Adrenal gland (tissue), 12 donors: ENCODE measurements around the gene TDRD1. TPM values are rescaled to one million over a fixed set of nuclear protein-coding genes. Genes with fewer than 3 reads are reported as not detected.

Experiments
- DNase-seq, 7 donors: peaks; one replicate each; pipeline ENCODE4 v3.0.0-alpha.2; 2019 to 2020
- H3K27ac ChIP-seq, 5 donors: fragments of 200-600 bp; sonication (generic) in 4 of 5; 1 replicate in 3 of 5; 2 replicates in 2 of 5; pipeline versions ENCODE4 v1.5.1 to v1.8.0; 2016 to 2020; ENCODE audit warnings: mild to moderate bottlenecking in 1 of 5
- H3K27me3 ChIP-seq: fragments of 200-600 bp; 2 replicates; pipeline ENCODE4 v1.8.0; 2021
- H3K36me3 ChIP-seq, 2 donors: fragments of 200-600 bp; replicated peaks in 1 of 2; 1 replicate in 1 of 2; 2 replicates in 1 of 2; pipeline versions ENCODE4 v1.5.1 to v1.8.0; 2018 to 2022
- H3K4me1 ChIP-seq, 2 donors: fragments of 200-600 bp; replicated peaks in 1 of 2; 1 replicate in 1 of 2; 2 replicates in 1 of 2; pipeline versions ENCODE4 v1.5.1 to v1.8.0; 2018 to 2021
- H3K4me3 ChIP-seq, 4 donors: fragments of 200-600 bp; sonication (generic) in 3 of 4; one replicate each; pipeline ENCODE4 v1.5.1; 2016 to 2018
- H3K9me3 ChIP-seq, 3 donors: fragments of 200-600 bp; sonication (generic) in 1 of 3; replicated peaks in 1 of 3; 1 replicate in 2 of 3; 2 replicates in 1 of 3; pipeline versions ENCODE4 v1.5.1 to v1.8.0; 2016 to 2021
- CTCF ChIP-seq, 6 experiments: fragments of 450-650 bp in 4 of 6; fragments of 200-600 bp in 2 of 6; sonication (generic) in 1 of 6; IDR thresholded peaks; 1 replicate in 5 of 6; 2 replicates in 1 of 6; pipeline versions ENCODE4 v1.5.1 to v1.8.0; 2016 to 2021; ENCODE audit warnings: antibody characterized with exemption in 6 of 6, mild to moderate bottlenecking in 2 of 6, moderate library complexity in 1 of 6
- POLR2A ChIP-seq, 2 donors: fragments of 450-650 bp; IDR thresholded peaks; one replicate each; pipeline ENCODE4 v1.6.1; 2017; ENCODE audit warnings: antibody characterized with exemption in 2 of 2, mild to moderate bottlenecking in 2 of 2, moderate library complexity in 1 of 2
- WGBS, 4 donors: extraction: QIAGEN DNeasy Blood & Tissue Kit in 2 of 4; methylation state at CpG; one replicate each; pipeline versions ENCODE4 v1.1.5 to v1.1.7; 2013 to 2017; 5-methylcytosine and 5-hydroxymethylcytosine counted together
- intact Hi-C, 2 donors: fragments of 100-400 bp; cut with DNase I; formaldehyde crosslinking; loops; one replicate each; pipeline versions ENCODE4 v1.14.1 to v1.15.0; 2022 to 2023
- polyA plus RNA-seq, 3 donors: library from polyadenylated mRNA; stranded (reverse); fragments of 200-250 nt in 2 of 3; fragments of 350-450 nt in 1 of 3; fragmentation: Illumina TruSeq in 1 of 3; extraction: RNeasy Lipid Tissue Mini Kit (QIAGEN cat#74804) in 1 of 3; gene quantifications; one replicate each; pipeline ENCODE4 v1.2.3, GENCODE V29; 2013 to 2014
- total RNA-seq, 9 donors: library from RNA; depleted of rRNA in 4 of 9; stranded (reverse); fragments of >200 nt in 4 of 9; fragments of 120-200 nt in 1 of 9; fragmentation: NEBNext Ultra II Directional in 1 of 9; extraction: Animal tissue kit (Norgen Biotek cat#: 25700) in 1 of 9; gene quantifications; one replicate each; pipeline versions ENCODE4 v1.1.0 to v1.2.4, GENCODE V29; 2013 to 2023
- donor health status: healthy with polysubstance abuse.
- donor health status: Bipolar disorder and iron deficiency.
- donor health status: DM: yes; HTN: yes; CAD: no.
- donor health status: DM: no; HTN: no; CAD: no.
- donor health status: DM: no; HTN: no; CAD: no.
- donor health status: DM: yes; HTN: yes; CAD: no.

The TDRD1 gene
- total and polyA plus RNA-seq, 12 donors: 0.03 to 0.72 (median 0.22) TPM; not detected in 3

GRCh38 chr10:114181971-114182370 lies 2.8 kb downstream of the TDRD1 start:
- intact Hi-C loops: no loop called here
- 25 to 33% (median 27%) methylated on average over 5 of the region's 5 CpGs for WGBS, 4 donors

GRCh38 chr10:114183563-114183962 lies 4.4 kb downstream of the TDRD1 start:
- no peaks in the 10 kb centered on the region for H3K4me1 ChIP-seq
- TF ChIP-seq CTCF (IDR thresholded peaks at IDR 0.05) (no peak), POLR2A (IDR thresholded peaks at IDR 0.05) (no peak)
- H3K9me3 ChIP-seq: no peaks in the 10 kb centered on the region
- H3K27ac ChIP-seq: no peak overlapping the region
- intact Hi-C loops: no loop called here
- H3K4me3 ChIP-seq: no peak overlapping the region
- DNase-seq: no peak
- WGBS, 4 donors: 88 to 93% (median 91%) methylated on average over 9 of the region's 9 CpGs
- no peaks in the 10 kb centered on the region for H3K27me3 ChIP-seq
- no peaks in the 10 kb centered on the region for H3K36me3 ChIP-seq

More at GRCh38 chr10:114181971-114182370, 2.8 kb downstream of the TDRD1 start:
- Histone ChIP-seq H3K36me3 (no peaks in the 10 kb centered on the region), H3K27me3 (no peaks in the 10 kb centered on the region), H3K27ac (no peak overlapping the region), H3K9me3 (no peaks in the 10 kb centered on the region), H3K4me3 (no peak overlapping the region), H3K4me1 (no peaks in the 10 kb centered on the region)
- no peak for DNase-seq
- no peak for TF ChIP-seq CTCF (IDR thresholded peaks at IDR 0.05)
- no peak for TF ChIP-seq POLR2A (IDR thresholded peaks at IDR 0.05)

GRCh38 chr10:114184276-114184675 lies 5.1 kb downstream of the TDRD1 start:
- Histone ChIP-seq H3K27ac (no peak overlapping the region), H3K9me3 (no peaks in the 10 kb centered on the region), H3K27me3 (no peaks in the 10 kb centered on the region), H3K4me3 (no peak overlapping the region), H3K36me3 (no peaks in the 10 kb centered on the region), H3K4me1 (no peaks in the 10 kb centered on the region)
- 89 to 96% (median 92%) methylated on average over 5 of the region's 5 CpGs for WGBS, 4 donors
- TF ChIP-seq CTCF (IDR thresholded peaks at IDR 0.05) (no peak), POLR2A (IDR thresholded peaks at IDR 0.05) (no peak)
- intact Hi-C loops: no loop called here
- no peak for DNase-seq

- H3K27me3 ChIP-seq: no peaks in the 10 kb centered on the region
- DNase-seq: no peak
- no peak overlapping the region for H3K4me3 ChIP-seq
- H3K36me3 ChIP-seq: no peaks in the 10 kb centered on the region
- H3K4me1 ChIP-seq: no peaks in the 10 kb centered on the region
- TF ChIP-seq POLR2A (IDR thresholded peaks at IDR 0.05) (no peak), CTCF (IDR thresholded peaks at IDR 0.05) (no peak)
- intact Hi-C loops: no loop called here
- no peak overlapping the region for H3K27ac ChIP-seq
- 73 to 80% (median 76%) methylated on average over 3 of the region's 3 CpGs for WGBS, 4 donors
- H3K9me3 ChIP-seq: no peaks in the 10 kb centered on the region
Measured at GRCh38 chr10:114188001-114188400, 8.8 kb downstream of the TDRD1 start.
